ENCODE measurements around the gene KANSL3.
"Not testable (repeated sequence)": the region's sequence is repeated elsewhere in the genome, so short reads cannot be mapped to it uniquely, and the experiment has no call there.

KANSL3 gene

DNA sequence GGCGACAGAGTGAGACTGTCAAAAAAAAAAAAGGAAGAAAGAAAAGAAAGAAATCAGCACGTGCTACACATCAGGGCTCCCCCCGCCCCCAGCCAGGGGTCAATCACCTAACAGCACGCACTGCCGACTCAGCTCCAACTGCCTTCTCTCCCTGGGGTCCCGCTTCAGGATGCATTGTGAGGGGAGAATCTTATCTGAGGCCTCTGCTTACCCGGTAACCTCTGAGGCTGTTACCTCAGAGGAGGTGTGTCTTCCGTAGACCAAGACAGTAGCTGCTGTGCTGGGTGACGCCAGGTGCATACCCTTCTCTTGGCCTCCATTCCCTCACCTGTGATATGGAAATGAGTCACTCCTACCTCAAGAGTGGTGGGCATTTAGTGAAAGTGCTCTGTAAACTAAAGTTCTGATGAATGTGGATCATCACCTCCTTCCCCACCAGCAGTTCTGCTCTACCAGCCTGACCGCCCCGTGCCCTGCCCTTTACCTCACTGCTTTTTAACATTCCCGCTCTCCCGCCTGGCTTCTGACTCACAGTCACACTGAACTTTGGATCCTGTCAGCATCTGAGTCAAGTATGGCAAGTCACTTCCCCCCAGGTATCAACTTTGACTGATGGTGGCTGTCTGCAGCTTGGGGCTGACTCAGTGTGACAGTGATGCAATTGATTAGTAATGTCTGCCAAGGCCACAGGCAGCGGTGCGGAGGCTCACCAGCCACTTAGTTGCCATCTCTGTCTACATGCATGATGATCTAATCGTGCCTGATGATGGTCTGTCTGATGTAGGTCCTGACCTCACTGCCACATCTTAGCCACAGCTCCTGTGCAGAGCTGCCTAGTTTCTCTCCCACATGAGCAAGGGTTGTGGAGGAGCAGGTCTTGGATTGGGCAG is 81.4 kb downstream of the KANSL3 start:
- peak; percentile 19 for DNase-seq

DNA sequence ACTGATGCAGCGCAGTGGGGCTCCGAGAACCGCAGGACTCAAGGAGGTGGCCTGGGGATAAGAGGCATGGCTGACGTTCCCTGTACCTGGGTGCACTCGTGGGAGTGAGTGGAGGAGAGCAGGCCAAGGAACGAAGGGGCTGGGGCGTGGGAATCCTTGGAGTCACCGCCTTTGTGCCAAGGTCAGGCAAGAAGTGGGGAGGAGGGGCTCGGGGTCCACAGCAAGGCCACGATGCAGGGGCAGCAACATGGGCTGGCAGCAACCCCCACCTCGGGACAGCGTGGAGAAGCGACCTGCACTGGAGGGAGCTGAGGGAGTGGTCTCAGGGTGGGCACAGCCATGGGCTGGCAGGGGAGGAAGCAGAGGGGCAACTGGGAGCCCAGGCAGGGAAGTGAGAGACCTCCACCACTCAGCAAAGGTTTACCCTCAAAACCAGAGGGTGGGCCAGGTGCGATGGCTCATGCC is 82.9 kb downstream of the KANSL3 start:
- DNase-seq, result no peak

DNA sequence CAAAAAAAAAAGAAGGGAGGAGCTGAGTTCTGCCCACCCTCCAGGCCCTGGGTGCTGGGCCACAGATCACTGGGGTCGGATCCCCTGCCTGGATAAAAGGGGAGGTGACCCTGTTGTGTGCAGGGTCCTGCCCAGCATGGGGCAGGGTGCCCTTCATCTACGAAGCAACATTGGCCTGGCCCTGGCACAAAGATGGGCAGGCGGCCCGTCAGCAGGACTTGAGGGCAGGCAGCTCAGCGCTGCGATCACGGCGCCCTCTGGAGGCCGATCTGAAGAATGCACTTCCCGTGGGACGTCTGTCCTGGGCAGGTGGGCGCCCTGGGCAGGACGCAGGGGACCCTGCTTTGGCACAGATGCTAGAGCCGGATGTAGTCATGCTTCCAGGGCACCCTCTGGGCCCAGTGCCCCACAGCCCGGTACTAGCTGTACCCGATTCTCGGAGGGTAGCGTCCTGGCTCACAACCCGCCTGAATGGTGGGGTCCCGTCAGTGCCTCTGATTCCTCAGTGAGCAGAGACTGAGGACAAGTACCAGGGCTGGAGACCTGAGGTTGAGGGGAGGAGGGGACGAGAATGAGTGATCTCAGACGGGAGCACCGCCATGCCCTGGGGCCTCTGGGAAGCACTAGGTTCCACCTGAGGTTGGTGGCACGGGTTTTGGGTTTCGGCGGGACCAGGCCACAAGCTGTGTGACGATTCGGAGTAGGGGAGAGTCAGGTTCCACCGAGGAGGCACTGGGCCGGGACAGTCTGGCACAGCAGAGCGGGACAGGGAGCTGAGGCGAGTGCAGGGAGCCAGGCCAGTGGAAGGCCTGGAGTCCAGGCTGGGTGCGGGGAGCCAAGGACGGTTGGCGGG is 83.6 kb downstream of the KANSL3 start:
- DNase-seq, result peak; percentile 78

DNA sequence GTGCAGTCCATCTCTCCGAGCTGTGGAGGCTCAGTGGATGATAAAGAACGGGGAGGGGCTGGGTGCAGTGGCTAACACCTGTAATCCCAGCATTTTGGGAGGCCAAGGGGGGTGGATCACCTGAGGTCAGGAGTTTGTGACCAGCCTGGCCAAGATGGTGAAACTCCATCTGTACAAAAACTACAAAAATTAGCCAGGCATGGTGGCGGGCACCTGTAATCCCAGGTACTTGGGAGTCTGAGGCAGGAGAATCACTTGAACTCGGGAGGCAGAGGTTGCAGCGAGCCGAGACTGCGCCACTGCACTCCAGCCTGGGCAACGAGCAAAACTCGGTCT is 84.2 kb downstream of the KANSL3 start:
- DNase-seq, result not testable (repeated sequence)

DNA sequence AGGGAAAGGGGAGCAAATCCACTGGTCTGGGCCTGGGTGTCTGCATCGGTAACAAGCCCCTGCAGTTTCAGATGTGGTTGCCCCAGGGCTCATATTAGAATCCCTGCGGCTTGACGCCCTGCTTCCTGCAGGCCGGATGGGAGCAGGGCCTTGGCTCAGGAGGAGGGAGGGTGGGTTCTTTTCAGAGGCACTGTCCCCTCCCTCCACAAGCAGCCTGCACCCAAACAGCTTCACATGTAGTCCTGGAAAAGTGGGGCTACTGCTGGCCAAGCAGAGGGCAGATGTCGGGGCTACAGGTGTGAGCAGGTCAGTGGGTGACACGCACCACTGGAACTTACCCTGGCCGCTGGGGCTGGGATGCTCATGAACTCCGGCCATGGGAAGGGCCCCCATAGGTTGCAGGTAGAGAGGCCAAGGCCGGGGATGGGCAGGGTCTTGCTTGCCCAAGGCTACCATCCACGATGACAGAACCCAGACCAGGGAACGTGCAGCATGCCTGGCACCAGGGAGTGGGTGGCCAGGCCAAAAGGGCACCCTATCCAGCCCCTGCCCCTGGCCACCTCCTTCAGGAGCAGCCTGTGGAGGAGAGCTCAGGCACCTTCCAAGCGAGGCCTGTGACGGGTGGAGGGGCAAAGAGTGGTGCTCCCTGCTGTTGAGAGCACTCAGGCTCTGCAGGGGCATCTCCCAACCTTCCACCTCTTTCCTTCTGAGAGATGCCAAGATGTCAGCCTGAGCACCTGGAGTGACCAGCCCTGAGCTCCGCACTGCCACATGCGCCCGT is 84.7 kb downstream of the KANSL3 start:
- no peak for DNase-seq

DNA sequence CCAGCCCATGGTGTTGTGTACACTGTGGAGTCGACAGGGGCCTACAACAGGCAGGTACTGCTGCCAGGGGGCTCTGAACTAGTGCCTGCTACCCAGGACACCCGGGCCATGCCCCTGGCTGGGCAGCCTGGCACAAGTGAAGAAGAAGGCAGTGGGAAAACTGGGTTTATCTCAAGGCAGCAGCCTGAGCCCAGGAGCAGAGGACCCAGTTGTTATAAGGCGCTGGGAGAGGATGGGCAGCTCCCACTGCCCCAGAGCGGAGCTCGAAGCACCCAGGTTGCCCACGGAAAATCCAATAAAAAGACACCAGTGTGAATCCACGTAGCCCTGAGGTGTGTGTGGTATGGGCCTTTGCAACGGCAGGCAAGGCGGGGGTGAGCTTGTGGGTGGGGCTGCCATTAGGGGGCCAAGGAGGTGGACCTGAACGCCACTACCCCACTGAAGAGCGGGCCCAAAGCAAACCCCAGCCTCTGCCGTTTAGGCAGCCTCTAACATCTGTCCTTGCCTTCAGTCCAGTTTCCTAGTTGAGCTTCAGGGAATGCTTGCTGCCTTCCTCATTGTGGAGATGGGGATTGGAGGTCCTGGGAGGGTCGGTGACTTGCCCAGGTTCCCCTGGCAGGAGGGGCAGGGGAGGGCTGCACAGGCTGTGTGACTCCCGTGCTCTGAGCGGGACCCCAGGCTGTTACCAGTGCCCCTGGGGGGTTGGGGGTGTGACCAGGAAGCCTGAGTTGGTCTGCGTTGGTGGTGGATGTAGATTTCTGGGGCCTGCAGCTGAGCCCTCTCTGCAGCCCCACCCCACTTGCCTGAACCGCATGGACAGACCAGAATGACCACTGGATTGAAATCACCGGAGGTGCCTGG is 85.6 kb downstream of the KANSL3 start:
- DNase-seq, result no peak

DNA sequence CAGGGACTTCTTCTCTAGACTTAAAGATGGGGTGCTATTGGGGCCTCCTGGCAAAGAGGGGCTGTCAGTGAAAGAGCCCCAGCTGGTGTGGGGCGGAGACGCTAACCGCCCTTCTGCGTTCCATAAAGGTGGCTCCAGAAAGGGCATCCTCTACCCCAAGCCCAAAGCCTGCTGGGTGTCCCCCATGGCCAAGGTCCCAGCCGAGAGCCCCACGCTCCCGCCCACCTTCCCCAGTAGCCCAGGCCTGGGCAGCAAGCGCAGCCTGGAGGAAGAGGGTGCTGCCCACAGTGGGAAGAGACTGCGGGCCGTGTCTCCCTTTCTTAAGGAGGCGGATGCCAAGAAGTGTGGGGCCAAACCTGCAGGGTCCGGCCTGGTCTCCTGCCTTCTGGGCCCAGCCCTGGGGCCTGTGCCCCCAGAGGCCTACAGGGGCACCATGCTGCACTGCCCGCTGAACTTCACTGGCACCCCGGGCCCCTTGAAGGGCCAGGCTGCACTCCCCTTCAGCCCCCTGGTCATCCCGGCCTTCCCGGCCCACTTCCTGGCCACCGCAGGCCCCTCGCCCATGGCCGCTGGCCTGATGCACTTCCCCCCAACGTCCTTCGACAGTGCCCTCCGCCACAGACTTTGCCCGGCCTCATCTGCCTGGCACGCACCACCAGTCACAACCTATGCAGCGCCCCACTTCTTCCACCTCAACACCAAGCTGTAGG is 86.4 kb downstream of the KANSL3 start:
- DNase-seq, result no peak

DNA sequence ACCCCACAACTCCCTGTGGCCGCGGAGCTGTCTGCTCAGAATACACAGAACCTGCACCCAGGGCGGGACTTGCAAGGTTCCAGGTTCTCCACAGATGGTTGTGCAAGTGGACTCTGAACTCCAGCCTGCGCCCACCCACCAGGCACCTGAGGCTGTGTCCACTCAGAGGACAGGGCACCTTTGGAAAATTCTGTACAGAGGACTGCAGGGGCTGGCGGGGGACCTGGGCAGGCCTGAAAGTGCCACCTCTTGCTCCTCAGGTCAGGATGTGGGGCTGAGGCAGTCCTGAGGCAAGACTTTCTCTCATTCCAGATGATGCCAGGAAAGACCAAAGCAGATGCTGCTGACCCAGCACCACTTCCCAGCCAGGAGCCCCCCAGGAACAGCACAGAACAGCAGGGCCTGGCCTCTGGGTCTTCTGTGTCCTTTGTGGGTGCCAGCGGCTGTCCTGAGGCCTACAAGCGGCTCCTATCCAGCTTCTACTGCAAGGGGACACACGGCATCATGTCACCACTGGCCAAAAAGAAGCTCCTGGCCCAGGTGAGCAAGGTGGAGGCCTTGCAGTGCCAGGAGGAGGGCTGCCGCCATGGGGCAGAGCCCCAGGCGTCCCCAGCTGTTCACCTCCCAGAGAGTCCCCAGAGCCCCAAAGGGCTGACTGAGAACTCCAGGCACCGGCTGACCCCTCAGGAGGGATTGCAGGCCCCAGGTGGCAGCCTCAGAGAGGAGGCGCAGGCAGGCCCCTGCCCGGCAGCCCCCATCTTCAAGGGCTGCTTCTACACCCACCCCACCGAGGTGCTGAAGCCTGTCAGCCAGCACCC is 87.1 kb downstream of the KANSL3 start:
- DNase-seq, result no peak

DNA sequence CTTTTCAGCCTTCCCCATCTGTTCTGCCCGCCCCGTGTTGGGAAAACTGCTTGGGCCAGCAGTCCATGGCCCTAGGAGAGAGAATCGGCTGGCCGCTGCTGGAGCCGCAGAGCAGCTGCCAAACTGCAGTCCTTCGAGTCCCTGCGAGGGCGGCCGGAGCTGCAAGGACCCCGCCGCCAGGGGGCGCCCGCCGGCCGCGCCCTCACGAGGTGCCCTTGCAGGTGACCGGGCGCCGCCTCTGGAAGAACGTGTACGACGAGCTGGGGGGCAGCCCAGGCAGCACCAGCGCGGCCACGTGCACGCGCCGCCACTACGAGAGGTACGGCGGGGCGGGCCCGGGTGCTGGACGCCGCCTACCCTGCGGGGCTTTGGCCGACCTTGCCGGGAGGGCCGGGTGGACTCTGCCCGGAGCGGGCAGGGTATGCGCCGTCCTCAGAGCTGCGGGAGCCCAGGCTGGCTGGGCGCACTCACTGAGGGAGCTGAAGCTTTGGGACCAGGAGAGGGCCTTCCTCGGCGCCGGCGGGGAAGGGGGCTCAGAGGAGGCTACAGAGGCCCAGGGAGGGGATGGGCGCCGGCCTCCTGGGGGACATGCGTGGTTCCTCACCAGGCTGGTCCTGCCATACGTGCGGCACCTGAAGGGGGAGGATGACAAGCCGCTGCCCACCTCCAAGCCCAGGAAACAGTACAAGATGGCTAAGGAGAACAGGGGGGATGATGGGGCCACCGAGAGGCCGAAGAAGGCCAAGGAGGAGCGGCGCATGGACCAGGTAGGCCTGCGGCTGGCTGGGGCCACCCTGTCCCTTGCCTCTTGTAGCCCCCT is 87.9 kb downstream of the KANSL3 start:
- no peak for DNase-seq

DNA sequence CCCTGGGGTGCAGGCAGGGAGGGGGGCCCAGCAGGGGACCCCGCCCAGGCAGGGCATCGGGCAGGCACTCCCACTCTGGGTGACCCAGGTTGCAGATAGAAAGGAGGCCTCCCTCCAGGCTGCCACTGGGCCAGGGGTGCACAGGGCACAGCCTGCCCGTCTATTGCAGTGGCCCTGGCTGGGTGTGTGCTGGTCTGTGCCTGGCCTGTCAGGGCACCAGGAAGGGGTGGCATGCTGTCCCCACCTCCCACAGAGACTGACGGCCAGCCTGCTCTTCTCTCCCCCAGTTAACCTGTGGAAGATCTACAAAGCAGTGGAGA is 88.7 kb downstream of the KANSL3 start:
- no peak for DNase-seq

DNA sequence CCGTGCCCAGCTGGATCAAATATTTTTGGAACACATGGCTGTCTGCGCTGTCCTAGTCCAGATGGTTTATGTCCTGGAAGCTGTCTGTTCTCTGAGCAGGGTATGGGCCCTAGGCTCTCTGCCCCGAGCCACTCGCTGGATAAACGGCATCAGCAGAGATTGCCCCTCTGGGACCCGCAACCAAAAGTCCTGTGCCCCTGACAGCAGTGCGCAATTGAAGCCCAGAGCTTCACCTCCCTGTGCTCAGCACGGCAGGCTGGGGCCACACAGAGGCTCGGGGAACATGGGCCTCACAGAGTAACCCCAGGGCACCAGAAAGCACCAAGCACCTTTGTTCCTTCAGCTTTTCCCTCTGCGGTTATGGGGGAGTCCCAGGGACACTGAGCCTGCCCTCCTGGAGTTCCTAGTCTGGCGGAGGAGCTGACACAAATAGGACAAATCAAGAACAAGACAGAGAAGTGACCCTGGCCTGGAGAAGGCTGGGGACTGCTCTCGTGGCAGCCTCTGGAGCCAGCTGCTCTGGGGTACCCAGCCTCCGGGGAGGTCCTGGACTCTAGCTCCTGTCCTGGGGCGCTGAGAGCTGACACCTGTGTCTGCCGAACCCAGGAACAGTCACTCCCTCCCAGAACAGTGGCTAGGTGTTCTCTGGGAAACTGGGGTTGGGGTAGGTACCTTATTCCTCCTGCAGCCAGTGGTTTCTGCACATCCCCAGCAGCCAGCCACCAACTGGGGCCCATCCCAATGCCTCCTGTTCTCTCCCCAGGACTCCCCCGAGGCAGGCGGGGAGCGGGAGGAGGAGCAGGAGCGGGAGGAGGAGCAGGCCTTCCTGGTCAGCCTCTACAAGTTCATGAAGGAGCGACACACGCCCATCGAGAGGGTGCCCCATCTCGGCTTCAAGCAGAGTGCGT is 89.3 kb downstream of the KANSL3 start:
- DNase-seq, result no peak

DNA sequence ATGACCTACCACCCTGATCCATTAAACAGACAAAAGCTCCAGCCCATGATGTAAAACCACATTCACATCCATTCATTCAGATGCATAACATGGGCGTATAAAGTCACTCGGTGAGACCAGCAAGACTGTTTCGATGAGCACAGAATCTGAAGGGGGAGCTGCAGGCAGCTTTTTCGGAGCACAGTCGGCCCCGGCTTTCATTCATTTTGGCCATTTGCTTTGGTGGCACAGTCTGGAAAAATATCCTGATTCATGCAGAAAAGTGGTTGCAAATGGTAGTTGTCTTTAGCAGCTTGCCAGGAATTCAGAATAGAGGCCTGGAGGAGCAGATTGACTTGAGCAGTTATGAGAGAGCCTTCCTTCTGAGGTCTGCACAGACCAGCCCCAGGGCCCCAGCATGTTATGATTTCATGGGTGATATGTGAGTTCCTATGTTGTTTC is 90.4 kb downstream of the KANSL3 start:
- no peak for DNase-seq

DNA sequence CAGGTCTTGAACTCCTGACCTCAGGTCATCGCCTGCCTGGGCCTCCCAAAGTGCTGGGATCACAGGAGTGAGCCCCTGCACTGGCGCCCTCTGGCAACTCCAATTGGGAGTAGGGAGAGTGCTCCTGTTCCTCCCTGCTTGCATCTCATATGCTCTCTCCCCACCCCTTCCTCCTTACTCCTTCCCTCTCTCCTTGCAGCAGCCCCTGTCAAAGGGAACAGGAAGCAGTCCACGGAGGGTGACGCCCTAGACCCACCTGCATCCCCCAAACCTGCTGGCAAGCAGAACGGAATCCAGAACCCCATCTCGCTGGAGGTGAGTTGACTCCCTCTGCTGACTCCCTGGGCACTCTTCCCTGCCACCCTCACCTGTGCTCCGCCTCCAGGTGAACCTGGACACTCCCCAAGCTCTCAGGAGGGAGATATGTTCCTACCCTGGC is 90.9 kb downstream of the KANSL3 start:
- DNase-seq, result no peak

DNA sequence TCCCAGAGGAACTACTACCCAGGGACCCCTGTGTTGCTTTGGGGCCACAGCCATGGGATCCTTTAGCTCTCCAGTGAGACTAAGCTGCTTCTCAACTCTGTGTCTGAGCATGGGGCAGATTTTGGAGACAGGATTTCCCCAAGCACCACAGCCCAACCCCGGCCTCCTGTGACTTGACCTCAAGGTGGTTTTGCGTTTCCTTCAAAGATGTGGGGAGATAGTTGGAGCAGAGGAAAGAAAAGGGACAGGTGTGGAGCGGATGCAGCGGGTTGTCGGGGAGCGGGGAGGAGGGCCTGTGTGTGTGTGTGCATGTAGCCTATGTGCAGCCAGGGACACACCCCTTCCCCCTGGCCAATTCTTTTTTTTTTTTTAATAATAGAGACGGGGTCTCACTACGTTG is 91.3 kb downstream of the KANSL3 start:
- peak; percentile 56 for DNase-seq

DNA sequence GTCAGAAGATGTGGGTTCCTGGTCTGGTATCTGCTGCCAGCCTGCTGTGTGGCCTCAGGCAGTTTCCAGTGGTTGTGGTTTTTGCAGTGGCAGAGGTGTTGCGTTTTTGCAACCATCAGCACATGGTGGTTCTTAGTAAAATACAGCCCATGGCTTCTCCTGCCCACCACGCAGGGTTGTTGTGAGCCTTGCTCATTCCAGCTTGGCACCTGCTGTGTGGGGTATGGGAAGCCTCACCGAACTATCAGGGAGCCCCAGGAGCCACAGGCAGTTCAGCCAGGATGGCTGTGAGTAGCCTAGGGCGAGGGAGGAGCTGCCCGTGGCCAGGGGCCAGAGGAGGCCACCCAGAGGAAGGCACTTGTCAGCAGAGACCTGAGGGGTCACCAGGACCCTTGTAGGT is 91.8 kb downstream of the KANSL3 start:
- DNase-seq, result peak; percentile 50
